ENCODE data around the gene SLC25A42.

The SLC25A42 gene

DNA sequence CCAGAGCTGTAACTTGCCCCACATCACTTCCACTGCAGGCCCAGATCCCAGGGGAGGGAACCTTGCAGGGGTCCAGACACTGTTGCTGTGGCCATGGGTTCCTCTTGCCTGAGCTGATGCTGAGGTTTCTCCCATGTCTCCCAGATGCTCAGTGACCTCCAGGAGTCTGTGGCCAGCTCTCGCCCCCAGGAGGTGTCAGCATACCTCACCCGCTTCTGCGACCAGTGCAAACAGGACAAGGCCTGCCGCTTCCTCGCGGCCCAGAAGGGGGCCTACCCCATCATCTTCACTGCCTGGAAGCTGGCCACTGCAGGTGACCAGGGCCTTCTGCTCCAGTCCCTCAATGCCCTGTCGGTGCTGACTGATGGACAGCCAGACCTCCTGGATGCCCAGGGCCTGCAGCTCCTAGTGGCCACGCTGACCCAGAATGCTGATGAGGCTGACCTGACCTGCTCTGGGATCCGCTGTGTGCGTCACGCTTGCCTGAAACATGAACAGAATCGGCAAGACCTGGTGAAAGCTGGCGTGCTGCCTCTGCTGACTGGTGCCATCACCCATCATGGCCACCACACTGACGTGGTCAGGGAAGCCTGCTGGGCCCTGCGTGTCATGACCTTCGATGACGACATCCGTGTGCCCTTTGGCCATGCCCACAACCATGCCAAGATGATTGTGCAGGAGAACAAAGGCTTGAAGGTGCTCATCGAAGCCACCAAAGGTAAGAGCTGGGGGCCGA lies 12.1 kb upstream of the SLC25A42 start:
- no peak for DNase-seq

- no peak for DNase-seq
Measured at GRCh38 chr19:19052921-19053320, 10.9 kb upstream of the SLC25A42 start.

GRCh38 chr19:19053508-19054314 lies 10.1 kb upstream of the SLC25A42 start:
- DNase-seq, result peak in 3 of 4 experiments; percentile 18 to 65 (median 50)

DNA sequence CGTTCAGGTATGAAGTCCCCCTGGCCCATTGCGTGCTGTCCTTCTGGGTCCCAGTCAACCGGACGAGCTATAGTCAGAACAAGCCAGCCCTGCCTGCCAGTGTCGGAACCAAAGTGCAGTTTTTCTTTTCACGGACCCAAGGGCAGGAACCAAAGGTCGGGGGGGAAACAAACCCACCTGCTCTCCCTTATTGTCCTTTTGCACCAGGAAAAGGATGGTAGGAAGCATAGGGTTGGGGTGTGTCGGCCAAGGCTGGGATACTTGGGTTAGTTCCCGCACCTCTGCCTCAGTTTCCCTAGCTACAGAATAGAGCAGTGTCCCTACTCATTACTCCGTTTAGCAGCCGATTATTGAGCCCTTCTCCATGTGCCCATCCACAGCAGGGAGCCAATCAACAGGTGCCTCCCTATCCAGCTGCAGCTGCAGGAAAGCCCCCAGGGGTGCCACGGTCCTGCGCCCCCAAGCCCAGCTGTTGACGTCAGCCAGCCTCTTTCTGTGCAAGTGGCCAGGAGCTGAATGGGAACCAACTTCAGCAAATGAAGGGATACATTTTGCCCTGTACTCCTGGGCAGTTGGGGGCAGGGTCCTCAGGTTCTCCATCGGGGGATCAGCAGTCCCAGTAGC lies 9.4 kb upstream of the SLC25A42 start:
- DNase-seq, result no peak

GRCh38 chr19:19054939-19055440 lies 8.8 kb upstream of the SLC25A42 start:
- DNase-seq, result no peak

DNA sequence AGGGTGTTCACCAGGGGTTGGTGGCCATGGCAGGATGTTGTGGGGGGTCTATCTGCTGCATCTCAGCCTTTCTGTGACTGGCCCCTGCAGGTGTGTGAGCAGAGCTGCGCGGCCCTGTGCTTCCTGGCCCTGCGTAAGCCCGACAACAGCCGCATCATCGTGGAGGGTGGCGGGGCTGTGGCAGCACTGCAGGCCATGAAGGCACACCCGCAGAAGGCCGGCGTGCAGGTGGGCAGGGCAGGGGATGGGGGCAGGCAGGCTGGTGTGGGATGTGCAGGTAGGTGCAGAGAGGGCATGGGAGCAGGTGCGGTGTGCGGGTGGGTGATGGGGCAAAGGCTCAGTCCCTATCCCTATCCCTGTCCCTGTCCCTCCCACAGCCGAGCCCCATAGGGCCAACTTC lies 8.1 kb upstream of the SLC25A42 start:
- no peak for DNase-seq

GRCh38 chr19:19056636-19057275 lies 7.0 kb upstream of the SLC25A42 start:
- no peak for DNase-seq

- no peak for DNase-seq
Measured at GRCh38 chr19:19057317-19057716, 6.5 kb upstream of the SLC25A42 start.

GRCh38 chr19:19057720-19058119 lies 6.1 kb upstream of the SLC25A42 start:
- no peak for DNase-seq

DNA sequence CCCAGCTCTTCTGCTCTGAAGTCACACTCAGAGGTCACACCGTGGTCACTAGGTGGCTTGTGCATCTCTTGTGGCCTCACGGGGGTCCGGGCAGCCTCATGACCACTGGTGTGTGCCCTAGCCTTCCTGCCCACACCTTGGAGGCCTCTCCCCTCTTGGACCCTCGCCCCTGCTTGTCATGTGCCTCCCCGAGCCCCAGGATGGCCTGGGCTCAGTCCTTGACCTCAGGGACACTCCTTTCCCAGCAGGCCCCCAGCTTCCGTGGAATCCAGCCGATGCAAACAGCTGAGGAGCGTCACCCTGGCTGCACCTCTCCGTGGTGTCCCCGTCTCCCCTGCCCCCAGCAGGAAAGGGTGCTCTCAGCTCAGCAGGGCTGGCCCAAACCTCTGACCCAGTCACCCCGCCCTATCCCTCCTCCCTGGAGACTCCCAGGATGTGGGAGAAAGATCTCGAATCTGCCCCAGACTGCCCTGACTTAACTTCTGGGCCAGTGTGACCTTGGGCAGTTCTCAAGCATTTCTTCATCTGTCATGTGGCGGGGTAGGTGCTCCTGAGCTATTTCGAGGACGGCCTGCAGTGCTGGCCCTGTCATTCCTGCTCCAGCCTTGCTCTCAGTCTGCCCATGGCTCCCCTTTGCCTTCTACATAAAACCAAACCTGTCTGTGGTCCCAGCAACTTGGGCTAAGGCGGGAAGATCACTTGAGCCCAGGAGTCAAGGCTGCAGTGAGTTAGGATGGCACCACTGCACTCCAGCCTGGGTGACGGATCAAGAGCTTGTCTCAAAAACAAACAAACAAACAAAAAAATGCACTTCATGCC lies 4.6 kb upstream of the SLC25A42 start:
- DNase-seq, result no peak

DNA sequence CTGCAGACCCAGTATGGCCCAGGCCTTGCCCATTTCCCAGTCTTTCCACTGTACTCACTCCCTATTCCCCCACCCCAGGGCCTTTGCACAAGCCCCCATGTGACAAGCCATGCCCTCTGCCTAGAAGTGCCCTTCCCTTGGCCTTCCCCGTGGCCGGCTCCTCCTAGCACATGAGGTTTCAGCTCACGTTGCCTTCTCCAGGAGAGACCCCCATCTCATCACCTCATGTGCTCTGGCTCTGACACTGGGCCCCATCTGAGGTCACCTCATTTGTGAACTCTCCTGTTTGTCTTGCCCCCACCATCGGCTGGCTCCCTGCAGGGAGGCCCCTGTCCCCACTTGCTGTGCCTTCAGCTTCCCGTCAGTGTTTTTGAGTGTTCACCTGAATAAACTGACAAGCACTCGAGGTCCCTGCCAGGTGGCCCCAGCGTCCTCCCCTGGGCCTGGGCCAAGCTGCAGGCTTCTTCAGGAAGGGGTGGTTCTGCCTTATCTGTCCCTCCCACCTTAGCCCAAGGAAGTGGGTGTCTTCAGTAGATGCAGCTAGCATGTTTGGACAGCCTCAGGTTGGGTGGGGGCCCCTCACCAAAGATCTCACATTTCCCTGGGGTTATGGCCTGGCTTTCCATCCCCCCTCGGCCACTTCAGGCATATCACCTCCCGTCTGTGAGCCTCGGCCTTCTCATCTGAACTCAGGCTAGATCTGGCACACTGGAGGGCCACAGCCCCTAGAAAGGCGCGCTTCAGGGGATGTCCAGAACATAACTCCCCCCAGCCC lies 3.8 kb upstream of the SLC25A42 start:
- DNase-seq, result no peak

DNA sequence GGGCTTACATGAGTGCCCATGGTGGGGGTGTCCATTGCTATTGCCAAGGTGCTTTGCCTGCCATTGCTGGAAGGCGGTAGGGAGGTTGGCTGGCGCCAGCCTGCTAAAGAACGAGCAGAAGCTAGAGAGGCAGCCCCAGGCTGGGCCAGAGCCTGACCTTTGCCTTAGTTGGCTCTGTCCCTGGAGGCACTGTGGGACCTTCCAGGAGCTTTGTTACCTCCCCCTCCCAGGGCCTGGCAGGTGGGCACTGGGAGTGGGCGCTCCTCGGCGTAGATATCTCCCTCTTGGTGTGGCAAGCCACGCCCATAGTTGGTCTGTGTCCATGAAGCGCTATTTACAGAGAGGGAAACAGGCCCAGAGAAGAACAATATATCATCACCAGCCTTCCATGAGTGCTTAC lies 2.3 kb upstream of the SLC25A42 start:
- DNase-seq, result no peak

DNA sequence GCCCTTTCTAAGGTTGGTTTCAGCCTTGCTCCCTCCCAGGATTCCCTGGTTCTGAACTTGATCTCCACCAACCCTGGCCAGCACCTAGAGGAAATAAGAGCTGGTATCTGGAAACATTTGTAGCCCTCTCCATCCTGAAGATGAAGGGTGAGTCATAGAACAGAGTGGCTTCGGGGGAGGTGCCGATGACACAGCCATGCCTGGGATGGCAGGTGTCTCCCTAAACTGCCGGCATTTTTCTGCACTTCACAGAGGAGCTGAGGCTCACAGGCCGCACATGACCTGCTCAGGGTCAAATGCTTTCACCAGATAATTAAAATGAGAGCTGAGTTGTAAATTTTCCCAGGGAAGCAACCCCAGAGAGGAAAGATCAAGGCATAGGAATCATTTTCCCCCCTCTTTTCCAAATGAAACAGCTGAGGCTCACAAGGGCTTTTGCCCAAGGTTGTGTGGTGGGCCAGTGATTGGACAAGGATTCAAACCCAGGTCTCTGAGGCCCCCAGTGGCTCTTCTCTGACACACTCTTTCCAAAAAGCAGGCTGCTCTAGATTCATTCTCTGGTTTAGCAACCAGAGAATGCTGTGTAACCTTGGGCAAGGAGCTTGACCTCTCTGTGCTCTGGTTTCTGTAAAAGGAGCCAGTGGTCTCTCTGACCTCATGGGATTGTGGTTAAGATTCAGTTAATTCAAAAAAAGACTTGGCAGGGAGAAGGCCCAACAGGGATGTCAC lies 1.2 kb upstream of the SLC25A42 start:
- no peak for DNase-seq

- peak in 2 of 4 experiments; percentile 66 to 83 for DNase-seq
Measured at GRCh38 chr19:19064098-19064722, 416 bp downstream of the SLC25A42 start.

GRCh38 chr19:19064811-19065745 lies 1.3 kb downstream of the SLC25A42 start:
- DNase-seq, result no peak

- DNase-seq, result no peak
Measured at GRCh38 chr19:19067276-19068072, 3.7 kb downstream of the SLC25A42 start.

DNA sequence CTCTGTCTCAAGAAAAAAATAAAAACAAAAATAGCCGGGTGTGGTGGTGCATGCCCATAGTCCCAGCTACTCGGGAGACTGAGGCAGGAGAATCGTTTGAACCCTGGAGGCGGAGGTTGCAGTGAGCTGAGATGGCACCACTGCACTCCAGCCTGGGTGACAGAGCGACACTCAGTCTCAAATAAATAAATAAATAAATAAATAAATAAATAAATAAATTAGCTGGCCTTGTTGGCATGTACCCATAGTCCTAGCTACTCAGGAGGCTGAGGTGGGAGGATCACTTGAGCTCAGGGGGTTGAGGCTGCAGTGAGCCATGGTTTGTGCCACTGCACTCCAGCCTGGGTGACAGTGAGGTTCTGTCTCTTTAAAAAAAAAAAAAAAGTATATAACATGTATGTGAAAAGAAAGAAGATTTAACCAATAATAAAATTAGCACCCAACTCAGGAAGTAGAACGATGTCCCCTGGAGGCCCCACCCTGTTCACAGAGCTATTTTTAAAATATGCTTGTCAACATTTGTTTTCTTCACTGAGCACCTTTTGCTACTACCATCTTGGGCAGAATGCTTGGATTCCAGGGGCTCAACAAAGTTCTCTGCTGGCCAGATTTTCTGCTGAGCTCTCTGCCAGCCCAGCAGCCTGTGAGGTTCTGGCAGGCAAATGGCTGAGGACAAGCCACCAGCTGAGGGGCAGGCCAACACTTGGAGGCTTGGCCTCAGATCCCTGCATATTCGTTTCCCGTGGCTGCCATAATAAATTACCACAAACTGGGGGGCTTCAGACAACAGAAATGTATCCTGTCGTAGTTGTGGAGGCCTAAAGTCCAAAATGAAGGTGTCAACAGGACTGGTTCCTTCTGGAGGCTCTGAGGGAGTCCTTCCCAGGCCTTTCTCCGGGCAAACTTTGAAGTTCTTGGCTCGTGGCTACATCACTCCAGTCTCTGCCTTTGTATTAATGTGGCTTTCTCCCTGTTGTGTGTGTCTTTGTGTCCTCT lies 5.2 kb downstream of the SLC25A42 start:
- DNase-seq, result no peak

All from activated naive CD4-positive, alpha-beta T cell (primary cell).